B cell (primary cell): ENCODE results near the gene SOCS2. TPM values are rescaled to one million over a fixed set of nuclear protein-coding genes. Genes with fewer than 3 reads are reported as not detected.

Experiments used
- ATAC-seq: fragments of 200-7000 bp; cut with Tn5 transposase; one replicate; pipeline ENCODE4 v1.10.0; 2021; ENCODE audit warnings: low read depth, mild to moderate bottlenecking, moderate number of reproducible peaks, moderate library complexity
- CTCF ChIA-PET: fragments of 350-600 bp; sonication (Branson Sonifier 250); formaldehyde crosslinking; loops from one replicate; lab custom pipeline; 2021; ENCODE audit warnings: antibody characterized with exemption, inconsistent platforms; lab: Charles Lee
- POLR2A ChIA-PET: fragments of 350-600 bp; sonication (Branson Sonifier 250); formaldehyde crosslinking; loops from one replicate; lab custom pipeline; 2021; ENCODE audit warnings: antibody characterized with exemption; lab: Charles Lee
- DNase-seq: peaks from one replicate; pipeline ENCODE4 v3.0.0; 2013
- H2AFZ ChIP-seq: 2 replicates; pipeline ENCODE4 v1.6.1; 2012; ENCODE audit warnings: mild to moderate bottlenecking, low read depth, low read length; ENCODE audit not compliant: insufficient read depth, poor library complexity, severe bottlenecking
- H3K27ac ChIP-seq, 2 donors: 1 replicate in 1 of 2; 2 replicates in 1 of 2; pipeline ENCODE4 v1.5.1; 2012 to 2013; ENCODE audit warnings: low read length in 2 of 2, mild to moderate bottlenecking in 2 of 2, moderate library complexity in 1 of 2
- H3K27me3 ChIP-seq, 4 experiments: fragments of 200-600 bp in 1 of 4; sonication (generic) in 1 of 4; replicated peaks in 1 of 4; 1 replicate in 2 of 4; 2 replicates in 2 of 4; pipeline versions ENCODE4 v1.6.1 to v1.7.0; 2013 to 2016; ENCODE audit warnings: low read length in 3 of 4, mild to moderate bottlenecking in 2 of 4, mixed read lengths in 1 of 4, moderate library complexity in 1 of 4; ENCODE audit not compliant: insufficient read depth in 4 of 4, control insufficient read depth in 3 of 4; ENCODE audit errors: control extremely low read depth in 1 of 4
- H3K36me3 ChIP-seq, 2 experiments: replicated peaks in 1 of 2; 1 replicate in 1 of 2; 2 replicates in 1 of 2; pipeline versions ENCODE4 v1.6.1 to v1.7.1; 2013; ENCODE audit warnings: low read length in 1 of 2; ENCODE audit not compliant: insufficient read depth in 2 of 2, control insufficient read depth in 1 of 2; ENCODE audit errors: control extremely low read depth in 1 of 2, extremely low read depth in 1 of 2
- H3K4me1 ChIP-seq, 2 donors: fragments of 200-600 bp in 1 of 2; sonication (generic) in 1 of 2; 1 replicate in 1 of 2; 2 replicates in 1 of 2; pipeline versions ENCODE4 v1.5.1 to v1.6.1; 2013 to 2017; ENCODE audit warnings: low read length in 2 of 2; ENCODE audit not compliant: control insufficient read depth in 2 of 2, insufficient read depth in 2 of 2
- H3K4me2 ChIP-seq: replicated peaks from 2 replicates; pipeline ENCODE3; 2012; ENCODE audit warnings: mild to moderate bottlenecking, low read depth, low read length; ENCODE audit not compliant: poor library complexity, severe bottlenecking
- H3K4me3 ChIP-seq, 5 experiments: fragments of 200-600 bp in 1 of 5; sonication (generic) in 1 of 5; 1 replicate in 3 of 5; 2 replicates in 2 of 5; pipeline versions ENCODE4 v1.5.1 to v1.7.0; 2011 to 2016; ENCODE audit warnings: low read length in 4 of 5, mild to moderate bottlenecking in 4 of 5, low read depth in 2 of 5, control low read depth in 1 of 5, moderate library complexity in 1 of 5; ENCODE audit not compliant: insufficient read depth in 1 of 5; ENCODE audit errors: control extremely low read depth in 1 of 5, extremely low read depth in 1 of 5
- H3K79me2 ChIP-seq: fragments of 200-600 bp; sonication (generic); one replicate; pipeline ENCODE4 v1.6.0; 2016; ENCODE audit warnings: low read length; ENCODE audit not compliant: control insufficient read depth, insufficient read depth
- H3K9ac ChIP-seq: fragments of 200-600 bp; sonication (generic); 2 replicates; pipeline ENCODE4 v1.6.1; 2017; ENCODE audit warnings: mild to moderate bottlenecking, low read length, moderate library complexity
- H3K9me3 ChIP-seq, 3 donors: one replicate each; pipeline versions ENCODE4 v1.6.1 to v1.7.1; 2013; ENCODE audit warnings: low read length in 2 of 3; ENCODE audit not compliant: control insufficient read depth in 2 of 3, insufficient read depth in 1 of 3; ENCODE audit errors: control extremely low read depth in 1 of 3
- H4K20me1 ChIP-seq: 2 replicates; pipeline ENCODE4 v1.6.0; 2012; ENCODE audit warnings: mild to moderate bottlenecking, low read length; ENCODE audit not compliant: insufficient read depth, control insufficient read depth, poor library complexity, severe bottlenecking
- H3K27ac Mint-ChIP-seq: one replicate; pipeline ENCODE4 v1.8.0; 2021; ENCODE audit warnings: mixed read lengths
- H3K27me3 Mint-ChIP-seq: one replicate; pipeline ENCODE4 v1.8.0; 2021; ENCODE audit warnings: mixed read lengths
- H3K4me1 Mint-ChIP-seq: one replicate; pipeline ENCODE4 v1.8.0; 2021; ENCODE audit warnings: mixed read lengths
- H3K4me3 Mint-ChIP-seq: one replicate; pipeline ENCODE4 v1.8.0; 2021; ENCODE audit warnings: mixed read lengths
- H3K9me3 Mint-ChIP-seq: one replicate; pipeline ENCODE4 v1.8.0; 2022; ENCODE audit warnings: mixed read lengths; ENCODE audit not compliant: insufficient read depth
- EZH2 ChIP-seq: IDR thresholded peaks from 2 replicates; pipeline ENCODE4 v1.6.1; 2012; ENCODE audit warnings: borderline replicate concordance, low read depth, mild to moderate bottlenecking, moderate library complexity, low read length; ENCODE audit not compliant: insufficient read depth, poor library complexity, severe bottlenecking
- WGBS: methylation state at CpG from one replicate; pipeline ENCODE4 v1.1.5; 2013; ENCODE audit warnings: missing lambda C conversion rate; ENCODE audit not compliant: insufficient coverage; 5-methylcytosine and 5-hydroxymethylcytosine counted together
- intact Hi-C: fragments of 100-400 bp; cut with micrococcal nuclease; formaldehyde crosslinking; loops from one replicate; pipeline ENCODE4 v1.10.0; 2022
- polyA plus RNA-seq: library from polyadenylated mRNA; depleted of rRNA; stranded (reverse); fragments of >200 nt; gene quantifications from 2 replicates; pipeline ENCODE4 v1.2.3, GENCODE V29; 2012
- total RNA-seq, 2 donors: library from RNA; stranded (reverse); fragments of 120-200 nt in 1 of 2; gene quantifications; 1 replicate in 1 of 2; 2 replicates in 1 of 2; pipeline versions ENCODE4 v1.2.3 to v1.2.4, GENCODE V29; 2013 to 2022
- TF ChIP-seq, protein P1 (sequence below): fragments of 200-600 bp; IDR thresholded peaks from one replicate; pipeline ENCODE4 v1.8.0; 2022; ENCODE audit warnings: antibody characterized with exemption, mild to moderate bottlenecking

SOCS2 gene
- total and polyA plus RNA-seq, 2 donors (not counting 1 experiment from before 2014, with no cell fraction given): 1.3 to 1.6 TPM

DNA sequence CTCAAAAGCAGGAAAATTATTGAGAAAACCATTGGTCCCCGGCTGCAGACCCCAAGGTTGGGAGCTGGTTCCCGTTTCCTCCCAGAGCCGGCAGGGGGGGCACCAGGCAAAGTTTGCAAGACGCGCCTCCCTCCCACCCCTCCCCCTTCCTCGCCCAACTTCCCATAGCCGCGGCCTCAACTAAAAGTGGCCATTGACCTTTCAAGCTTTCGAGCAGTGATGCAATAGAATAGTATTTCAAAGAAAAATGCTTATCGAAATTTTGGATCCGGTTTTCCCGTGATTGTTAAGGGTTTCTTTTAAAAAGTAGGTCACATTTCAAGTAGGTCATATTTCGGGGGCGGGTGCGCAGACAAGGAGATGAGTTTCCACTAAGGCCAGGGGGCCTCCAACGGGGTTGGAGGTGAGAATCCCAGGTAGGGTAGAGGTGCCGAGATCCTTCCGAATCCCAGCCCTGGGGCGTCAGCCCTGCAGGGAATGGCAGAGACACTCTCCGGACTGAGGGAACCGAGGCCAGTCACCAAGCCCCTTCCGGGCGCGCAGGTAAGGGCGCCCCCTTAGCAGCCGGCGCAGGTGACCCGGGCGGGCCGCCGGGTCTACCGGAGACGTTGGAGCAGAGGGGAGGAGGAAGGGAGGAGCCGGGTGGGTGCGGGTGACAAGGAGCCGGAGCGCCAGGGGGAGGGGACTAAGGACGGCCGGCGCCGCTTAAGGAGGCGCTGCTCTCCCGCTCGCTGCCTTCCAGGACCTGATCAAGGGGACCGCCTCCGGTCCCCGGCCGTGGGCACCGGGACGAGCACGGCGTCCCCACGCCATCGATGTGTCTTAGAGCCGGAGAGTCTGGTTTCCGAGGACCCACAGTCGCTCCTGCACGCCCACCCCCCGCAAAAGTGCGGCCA, 2.6 kb upstream of the SOCS2 start:
- Histone ChIP-seq H3K4me3 (peak overlapping the region; percentile 63 to 89 (median 67)), H3K27ac (no peak overlapping the region), H3K9me3 (peaks cover 0 to 16% (median 0%) of the 10 kb centered on the region in 3 donors), H3K4me1 (peaks cover 26 to 33% of the 10 kb centered on the region in 2 donors), H2AFZ (peak overlapping the region; percentile 88), H3K4me2 (peak overlapping the region; percentile 98), H3K9ac (peak overlapping the region; percentile 79), H4K20me1 (no peaks in the 10 kb centered on the region), H3K79me2 (no peaks in the 10 kb centered on the region), H3K27me3 (peaks cover 0 to 43% (median 30%) of the 10 kb centered on the region in 4 experiments), H3K36me3 (no peaks in the 10 kb centered on the region)
- Mint-ChIP-seq H3K9me3 (no peaks in the 10 kb centered on the region), H3K4me1 (peaks cover 21% of the 10 kb centered on the region), H3K4me3 (peak overlapping the region; percentile 88), H3K27ac (peak overlapping the region; percentile 47), H3K27me3 (peaks cover 44% of the 10 kb centered on the region)
- CTCF ChIA-PET: interaction anchor here (0.7 to 11.7 kb wide), 13 partner anchors 20 to 786 kb away, joined by 3 to 189 read pairs (median 5); no protein-coding TSS in a partner anchor
- WGBS: under 1% methylated on average over 54 of the region's 60 CpGs
- POLR2A ChIA-PET: interaction anchor here (1.2 kb wide), 1 partner anchor 532 kb away, joined by 6 read pairs; no protein-coding TSS in a partner anchor
- ATAC-seq: peak; percentile 51
- peak; percentile 83 for DNase-seq
- TF ChIP-seq, protein P1, sequence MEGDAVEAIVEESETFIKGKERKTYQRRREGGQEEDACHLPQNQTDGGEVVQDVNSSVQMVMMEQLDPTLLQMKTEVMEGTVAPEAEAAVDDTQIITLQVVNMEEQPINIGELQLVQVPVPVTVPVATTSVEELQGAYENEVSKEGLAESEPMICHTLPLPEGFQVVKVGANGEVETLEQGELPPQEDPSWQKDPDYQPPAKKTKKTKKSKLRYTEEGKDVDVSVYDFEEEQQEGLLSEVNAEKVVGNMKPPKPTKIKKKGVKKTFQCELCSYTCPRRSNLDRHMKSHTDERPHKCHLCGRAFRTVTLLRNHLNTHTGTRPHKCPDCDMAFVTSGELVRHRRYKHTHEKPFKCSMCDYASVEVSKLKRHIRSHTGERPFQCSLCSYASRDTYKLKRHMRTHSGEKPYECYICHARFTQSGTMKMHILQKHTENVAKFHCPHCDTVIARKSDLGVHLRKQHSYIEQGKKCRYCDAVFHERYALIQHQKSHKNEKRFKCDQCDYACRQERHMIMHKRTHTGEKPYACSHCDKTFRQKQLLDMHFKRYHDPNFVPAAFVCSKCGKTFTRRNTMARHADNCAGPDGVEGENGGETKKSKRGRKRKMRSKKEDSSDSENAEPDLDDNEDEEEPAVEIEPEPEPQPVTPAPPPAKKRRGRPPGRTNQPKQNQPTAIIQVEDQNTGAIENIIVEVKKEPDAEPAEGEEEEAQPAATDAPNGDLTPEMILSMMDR: peak; percentile 71
- TF ChIP-seq EZH2: no peak
- intact Hi-C loops: loop anchor here (1.0 to 10.0 kb wide), 8 partner anchors 67 to 895 kb away; partner anchors contain the start of genes EEA1, NUDT4 and UBE2N
